NCI-H446 (cell line): ENCODE results near the gene HOXC6.
A peak's percentile ranks its signal among the peaks of the same experiment; 100 is the strongest.

ENCODE experiments used
- DNase-seq, 2 experiments: peaks; one replicate each; lab custom pipeline; 2025; lab: John Stamatoyannopoulos, UW

HOXC6 gene

GRCh38 chr12:54002915-54003389 lies 25.3 kb upstream of the HOXC6 start:
- DNase-seq = no peak

- DNase-seq = no peak
These were observed 24.6 kb upstream of the HOXC6 start for GRCh38 chr12:54003625-54004024.

GRCh38 chr12:54004063-54004840 lies 24.0 kb upstream of the HOXC6 start:
- no peak for DNase-seq

GRCh38 chr12:54004841-54005530 lies 23.3 kb upstream of the HOXC6 start:
- no peak for DNase-seq

- no peak for DNase-seq
These were observed 22.7 kb upstream of the HOXC6 start for GRCh38 chr12:54005531-54005852.

- DNase-seq = peak; percentile 64 to 89
These were observed 22.2 kb upstream of the HOXC6 start for GRCh38 chr12:54005853-54006558.

GRCh38 chr12:54006559-54007220 lies 21.6 kb upstream of the HOXC6 start:
- DNase-seq = no peak

- no peak for DNase-seq
These were observed 20.5 kb upstream of the HOXC6 start for GRCh38 chr12:54007538-54008259.

DNA sequence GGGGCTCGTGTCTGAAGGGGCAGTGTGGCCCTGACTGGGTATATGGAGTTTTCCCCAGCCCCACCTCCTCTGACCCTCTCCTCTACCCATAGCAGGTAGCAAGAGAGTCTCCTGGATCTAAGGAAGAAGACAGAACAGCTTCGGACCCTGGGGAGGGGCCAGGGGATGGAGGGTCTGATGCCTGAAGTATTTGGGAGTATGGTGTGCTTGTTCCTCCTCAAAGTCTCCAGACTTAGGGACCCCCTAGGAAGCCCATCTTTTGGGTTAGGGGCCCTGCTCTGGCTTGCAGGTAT lies 20.0 kb upstream of the HOXC6 start:
- DNase-seq = no peak

DNA sequence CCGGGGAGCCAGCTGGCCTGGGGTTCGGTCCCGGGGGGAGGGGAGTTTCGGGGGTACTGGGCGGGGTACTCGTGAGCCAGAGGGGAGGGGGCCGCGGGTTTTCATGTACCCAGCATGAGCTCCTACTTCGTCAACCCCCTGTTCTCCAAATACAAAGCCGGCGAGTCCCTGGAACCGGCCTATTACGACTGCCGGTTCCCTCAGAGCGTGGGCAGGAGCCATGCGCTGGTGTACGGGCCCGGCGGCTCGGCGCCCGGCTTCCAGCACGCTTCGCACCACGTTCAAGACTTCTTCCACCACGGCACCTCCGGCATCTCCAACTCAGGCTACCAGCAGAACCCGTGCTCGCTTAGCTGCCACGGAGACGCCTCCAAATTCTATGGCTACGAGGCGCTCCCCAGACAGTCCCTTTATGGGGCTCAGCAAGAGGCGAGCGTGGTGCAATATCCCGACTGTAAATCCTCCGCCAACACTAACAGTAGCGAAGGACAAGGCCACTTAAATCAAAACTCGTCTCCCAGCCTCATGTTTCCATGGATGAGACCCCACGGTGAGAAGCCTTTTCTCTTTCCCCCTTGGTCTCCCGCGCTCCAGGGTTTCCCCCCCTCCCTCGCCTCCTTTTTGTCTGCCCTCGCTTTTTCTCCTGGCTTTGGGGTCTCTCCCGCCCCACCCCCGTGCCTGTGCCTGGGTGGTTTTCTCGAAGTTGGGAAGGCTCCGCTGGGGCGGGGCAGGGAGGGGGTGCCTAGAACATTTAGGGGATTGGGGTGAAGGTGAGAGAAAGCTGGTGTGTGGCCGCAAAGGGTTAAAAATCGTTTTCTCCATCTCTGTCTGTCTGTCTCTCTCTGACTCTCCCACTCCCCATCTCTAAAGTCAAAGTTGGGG lies 18.8 kb upstream of the HOXC6 start:
- DNase-seq = peak in 1 of 2 experiments; percentile 15

DNA sequence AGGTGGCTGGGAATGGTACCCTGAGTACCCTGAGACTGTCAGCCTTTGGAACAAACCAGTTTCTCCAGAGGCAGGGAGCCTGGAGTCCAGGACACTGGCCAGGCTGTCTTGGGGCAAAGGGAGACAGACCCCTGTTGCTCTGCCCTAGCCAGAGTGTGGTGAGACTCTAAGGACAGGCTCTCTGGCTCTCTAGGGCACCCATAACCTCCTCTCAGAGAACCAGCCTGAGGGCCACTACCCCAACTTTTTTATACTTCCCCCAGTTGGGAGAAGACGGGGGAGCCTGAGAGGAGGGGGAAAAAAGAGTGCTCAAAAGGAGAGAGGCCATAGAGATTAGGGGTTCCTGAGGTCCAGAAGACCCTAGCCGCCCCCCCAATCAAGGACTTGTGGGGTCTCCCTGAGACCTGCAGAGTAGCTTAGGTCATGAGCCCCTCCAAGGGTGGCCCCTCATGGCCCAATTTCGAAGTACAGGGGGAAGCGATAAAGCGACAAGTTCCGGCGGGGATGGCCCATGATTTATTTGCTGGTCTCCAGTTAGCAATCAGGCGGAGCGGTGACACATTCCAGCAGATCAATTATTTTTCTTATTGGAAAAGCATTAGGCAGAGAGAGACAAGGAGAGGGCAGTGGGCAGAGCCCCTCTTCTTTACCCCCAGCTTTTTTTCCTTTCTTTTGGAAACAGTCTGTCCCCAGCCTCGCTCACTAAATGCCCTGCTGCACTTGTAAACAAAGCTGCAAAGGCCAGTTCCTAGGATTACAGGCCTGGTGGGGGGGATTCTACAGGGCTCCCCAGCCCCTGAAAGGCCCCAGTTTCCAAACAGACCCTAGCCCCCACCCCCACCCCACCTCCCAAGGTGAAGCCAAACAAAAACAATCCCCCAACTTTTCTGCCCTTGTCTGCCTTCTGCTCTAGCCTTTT lies 17.9 kb upstream of the HOXC6 start:
- no peak for DNase-seq

- no peak for DNase-seq
These were observed 17.1 kb upstream of the HOXC6 start for GRCh38 chr12:54010972-54011664.

- no peak for DNase-seq
These were observed 16.3 kb upstream of the HOXC6 start for GRCh38 chr12:54011665-54012532.

- no peak for DNase-seq
These were observed 15.4 kb upstream of the HOXC6 start for GRCh38 chr12:54012631-54013409.

GRCh38 chr12:54014377-54015017 lies 13.7 kb upstream of the HOXC6 start:
- DNase-seq = no peak

GRCh38 chr12:54015018-54015931 lies 13.0 kb upstream of the HOXC6 start:
- DNase-seq = no peak
